GM23338 (cell line): ENCODE data around the gene CAPN9. TPM values are rescaled to one million over a fixed set of nuclear protein-coding genes. Genes with fewer than 3 reads are reported as not detected.

ENCODE experiments used
- ATAC-seq: fragments of 200-7000 bp; cut with Tn5 transposase; 3 replicates; pipeline ENCODE4 v1.9.1; 2020
- DNase-seq: peaks from one replicate; pipeline ENCODE4 v3.0.0-alpha.2; 2015; ENCODE audit warnings: low spot score
- H2AFZ ChIP-seq: fragments of 200-600 bp; sonication (generic); 2 replicates; pipeline ENCODE4 v1.8.0; 2016; ENCODE audit warnings: antibody characterized with exemption, mild to moderate bottlenecking, moderate library complexity
- H3F3A ChIP-seq: fragments of 200-600 bp; sonication (generic); replicated peaks from 2 replicates; pipeline ENCODE4 v1.8.0; 2017; ENCODE audit warnings: antibody characterized with exemption, mixed run types, low read depth
- H3K27ac ChIP-seq: fragments of 200-600 bp; sonication (generic); 2 replicates; pipeline ENCODE4 v1.6.1; 2016; ENCODE audit warnings: low read depth
- H3K27me3 ChIP-seq: fragments of 200-600 bp; sonication (generic); 2 replicates; pipeline ENCODE4 v1.8.0; 2016; ENCODE audit warnings: mild to moderate bottlenecking, mixed run types, moderate library complexity; ENCODE audit not compliant: insufficient read depth
- H3K36me3 ChIP-seq: fragments of 200-600 bp; sonication (generic); 2 replicates; pipeline ENCODE4 v1.8.0; 2016; ENCODE audit warnings: mild to moderate bottlenecking; ENCODE audit not compliant: insufficient read depth
- H3K4me1 ChIP-seq: fragments of 200-600 bp; sonication (generic); 2 replicates; pipeline ENCODE4 v1.8.0; 2016; ENCODE audit warnings: mild to moderate bottlenecking, moderate library complexity; ENCODE audit not compliant: insufficient read depth
- H3K4me2 ChIP-seq: fragments of 200-600 bp; sonication (generic); 2 replicates; pipeline ENCODE4 v1.7.1; 2017; ENCODE audit warnings: mixed run types
- H3K4me3 ChIP-seq: fragments of 200-600 bp; sonication (generic); 2 replicates; pipeline ENCODE4 v1.6.1; 2016; ENCODE audit warnings: mixed run types
- H3K79me2 ChIP-seq: fragments of 200-600 bp; sonication (generic); replicated peaks from 2 replicates; pipeline ENCODE4 v1.8.0; 2017; ENCODE audit warnings: mild to moderate bottlenecking; ENCODE audit not compliant: insufficient read depth
- H3K9me2 ChIP-seq: fragments of 200-600 bp; sonication (generic); 2 replicates; pipeline ENCODE4 v1.8.0; 2017; ENCODE audit not compliant: insufficient read depth
- H4K20me1 ChIP-seq: fragments of 200-600 bp; sonication (generic); replicated peaks from 2 replicates; pipeline ENCODE4 v1.8.0; 2017; ENCODE audit warnings: mild to moderate bottlenecking; ENCODE audit not compliant: insufficient read depth
- H3K27ac Mint-ChIP-seq: 2 replicates; pipeline ENCODE4 v1.8.0; 2020; ENCODE audit warnings: inconsistent platforms, mild to moderate bottlenecking, moderate library complexity, mixed read lengths
- H3K27me3 Mint-ChIP-seq: 3 replicates; pipeline ENCODE4 v1.8.0; 2022; ENCODE audit warnings: low read depth, mild to moderate bottlenecking, moderate library complexity, mixed read lengths, inconsistent platforms; ENCODE audit not compliant: insufficient read depth, poor library complexity
- H3K36me3 Mint-ChIP-seq: 3 replicates; pipeline ENCODE4 v1.8.0; 2021; ENCODE audit warnings: low read depth, mild to moderate bottlenecking, inconsistent platforms, moderate library complexity, mixed read lengths
- H3K4me1 Mint-ChIP-seq: 3 replicates; pipeline ENCODE4 v1.8.0; 2020; ENCODE audit warnings: mild to moderate bottlenecking, inconsistent platforms, mixed read lengths
- H3K4me3 Mint-ChIP-seq: 3 replicates; pipeline ENCODE4 v1.8.0; 2021; ENCODE audit warnings: moderate library complexity, mild to moderate bottlenecking, inconsistent platforms, mixed read lengths
- H3K9me3 Mint-ChIP-seq: 3 replicates; pipeline ENCODE4 v1.8.0; 2020; ENCODE audit warnings: moderate library complexity, mild to moderate bottlenecking, inconsistent platforms, mixed read lengths
- EZH2 ChIP-seq: fragments of 200-600 bp; sonication (generic); IDR thresholded peaks from one replicate; pipeline ENCODE4 v1.8.0; 2017; ENCODE audit warnings: antibody characterized with exemption, mild to moderate bottlenecking, low read depth; ENCODE audit not compliant: unreplicated experiment
- EZH2phosphoT487 ChIP-seq: fragments of 200-600 bp; sonication (generic); IDR thresholded peaks from one replicate; pipeline ENCODE4 v1.8.1; 2018; ENCODE audit warnings: antibody characterized with exemption; ENCODE audit not compliant: unreplicated experiment
- JUNB ChIP-seq: IDR thresholded peaks from one replicate; pipeline ENCODE4 v1.6.1; 2016; ENCODE audit warnings: antibody characterized with exemption; ENCODE audit not compliant: unreplicated experiment
- POLR2AphosphoS5 ChIP-seq: IDR thresholded peaks from 2 replicates; pipeline ENCODE4 v1.6.1; 2016; ENCODE audit warnings: antibody characterized with exemption, low read depth
- STAT1 ChIP-seq: IDR thresholded peaks from one replicate; pipeline ENCODE4 v1.6.1; 2016; ENCODE audit warnings: antibody characterized with exemption; ENCODE audit not compliant: unreplicated experiment
- ZNF331 ChIP-seq: fragments of 250-450 bp; sonication (Bioruptor Pico); IDR thresholded peaks from 2 replicates; pipeline ENCODE4 v1.5.0; 2020; ENCODE audit warnings: low read depth, mild to moderate bottlenecking, moderate library complexity
- polyA plus RNA-seq: library from polyadenylated mRNA; unstranded; fragments of >200 nt; fragmentation: Nextera tagmentation; extraction: Ambion mirVana; gene quantifications from 2 replicates; pipeline ENCODE4 v1.2.1, GENCODE V29; 2016
- total RNA-seq: library from RNA; depleted of rRNA; stranded (reverse); fragments of >200 nt; shearing (Covaris generic); gene quantifications from 2 replicates; pipeline ENCODE4 v1.2.3, GENCODE V29; 2014
- TF ChIP-seq, protein P1 (sequence below): IDR thresholded peaks from 2 replicates; pipeline ENCODE4 v1.6.1; 2016; ENCODE audit warnings: antibody characterized with exemption
- TF ChIP-seq, protein P2 (sequence below), 2 experiments: fragments of 200-600 bp in 1 of 2; sonication (generic) in 1 of 2; conservative IDR thresholded peaks; 2 replicates each; pipeline versions ENCODE4 v1.5.1 to v1.6.1; 2016 to 2017; ENCODE audit warnings: antibody characterized with exemption in 2 of 2, low read depth in 2 of 2, mild to moderate bottlenecking in 2 of 2, moderate library complexity in 1 of 2

Gene CAPN9
- total and polyA plus RNA-seq, 2 experiments from 2014 or later, result 0.07 TPM; not detected in 1

DNA sequence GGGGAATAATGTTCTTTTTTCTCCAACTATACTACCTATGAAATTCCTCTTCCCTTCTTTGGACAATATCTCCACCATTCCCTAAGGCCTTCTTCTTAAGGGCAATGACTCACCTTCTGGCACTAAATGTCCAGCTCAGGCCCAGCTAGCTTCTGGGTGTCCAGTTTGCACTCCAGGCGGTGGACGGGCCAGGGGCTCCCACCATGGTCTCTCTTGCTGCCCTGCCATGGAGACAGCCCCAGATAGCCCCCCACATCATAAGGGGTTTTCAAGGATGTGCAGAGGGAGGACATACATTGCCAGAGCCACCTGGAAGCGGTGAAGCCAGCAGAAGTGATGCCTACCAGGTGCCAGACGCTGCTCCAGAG is 77.3 kb downstream of the CAPN9 start (continued):
- TF ChIP-seq, protein P1, sequence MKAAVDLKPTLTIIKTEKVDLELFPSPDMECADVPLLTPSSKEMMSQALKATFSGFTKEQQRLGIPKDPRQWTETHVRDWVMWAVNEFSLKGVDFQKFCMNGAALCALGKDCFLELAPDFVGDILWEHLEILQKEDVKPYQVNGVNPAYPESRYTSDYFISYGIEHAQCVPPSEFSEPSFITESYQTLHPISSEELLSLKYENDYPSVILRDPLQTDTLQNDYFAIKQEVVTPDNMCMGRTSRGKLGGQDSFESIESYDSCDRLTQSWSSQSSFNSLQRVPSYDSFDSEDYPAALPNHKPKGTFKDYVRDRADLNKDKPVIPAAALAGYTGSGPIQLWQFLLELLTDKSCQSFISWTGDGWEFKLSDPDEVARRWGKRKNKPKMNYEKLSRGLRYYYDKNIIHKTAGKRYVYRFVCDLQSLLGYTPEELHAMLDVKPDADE, result no peak
- TF ChIP-seq EZH2phosphoT487 (no peak), JUNB (no peak), POLR2AphosphoS5 (no peak)
- TF ChIP-seq, protein P2, sequence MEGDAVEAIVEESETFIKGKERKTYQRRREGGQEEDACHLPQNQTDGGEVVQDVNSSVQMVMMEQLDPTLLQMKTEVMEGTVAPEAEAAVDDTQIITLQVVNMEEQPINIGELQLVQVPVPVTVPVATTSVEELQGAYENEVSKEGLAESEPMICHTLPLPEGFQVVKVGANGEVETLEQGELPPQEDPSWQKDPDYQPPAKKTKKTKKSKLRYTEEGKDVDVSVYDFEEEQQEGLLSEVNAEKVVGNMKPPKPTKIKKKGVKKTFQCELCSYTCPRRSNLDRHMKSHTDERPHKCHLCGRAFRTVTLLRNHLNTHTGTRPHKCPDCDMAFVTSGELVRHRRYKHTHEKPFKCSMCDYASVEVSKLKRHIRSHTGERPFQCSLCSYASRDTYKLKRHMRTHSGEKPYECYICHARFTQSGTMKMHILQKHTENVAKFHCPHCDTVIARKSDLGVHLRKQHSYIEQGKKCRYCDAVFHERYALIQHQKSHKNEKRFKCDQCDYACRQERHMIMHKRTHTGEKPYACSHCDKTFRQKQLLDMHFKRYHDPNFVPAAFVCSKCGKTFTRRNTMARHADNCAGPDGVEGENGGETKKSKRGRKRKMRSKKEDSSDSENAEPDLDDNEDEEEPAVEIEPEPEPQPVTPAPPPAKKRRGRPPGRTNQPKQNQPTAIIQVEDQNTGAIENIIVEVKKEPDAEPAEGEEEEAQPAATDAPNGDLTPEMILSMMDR (conservative IDR thresholded peaks at IDR 0.05; ENCODE audit: low read depth in 2 of 2), result no peak

DNA sequence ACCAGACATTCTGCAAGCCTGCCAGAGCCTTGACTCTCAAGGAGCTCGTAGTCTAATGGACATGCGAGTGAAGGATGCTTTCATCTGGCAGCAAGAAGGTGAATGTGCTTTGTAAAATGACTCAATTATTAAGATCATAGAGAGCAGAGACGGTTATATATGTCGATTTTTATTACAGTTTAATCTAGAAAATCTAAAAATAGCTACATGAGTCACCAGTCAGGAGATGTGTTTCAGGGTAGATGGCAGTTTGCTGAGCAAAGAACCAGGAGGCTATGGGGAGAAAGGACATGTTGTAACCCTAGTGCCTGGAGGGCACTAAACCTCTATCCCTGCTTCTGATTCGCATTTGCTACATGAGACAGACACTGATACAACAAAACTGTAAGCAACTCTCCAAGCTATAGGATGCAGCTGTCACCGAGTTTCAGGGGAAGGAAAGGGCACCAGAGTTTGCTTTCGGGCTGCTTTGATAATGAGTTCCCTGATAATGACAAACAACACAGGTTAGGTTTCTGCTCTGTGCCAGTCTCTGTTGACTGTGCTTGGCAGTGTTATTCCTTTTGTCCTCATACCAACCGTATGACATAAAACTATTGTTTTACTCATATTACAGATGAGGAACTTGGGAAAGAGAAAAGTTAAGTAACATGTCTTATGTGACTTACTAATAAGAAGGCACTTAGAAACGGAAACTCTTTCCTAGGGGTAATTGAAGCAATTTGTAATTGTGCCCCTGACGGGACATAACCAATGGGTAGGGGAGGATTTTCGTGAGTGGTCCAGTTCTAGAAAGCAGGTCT is 77.9 kb downstream of the CAPN9 start:
- H3K27ac Mint-ChIP-seq, result no peak overlapping the region
- no peak overlapping the region for H3K4me2 ChIP-seq

DNA sequence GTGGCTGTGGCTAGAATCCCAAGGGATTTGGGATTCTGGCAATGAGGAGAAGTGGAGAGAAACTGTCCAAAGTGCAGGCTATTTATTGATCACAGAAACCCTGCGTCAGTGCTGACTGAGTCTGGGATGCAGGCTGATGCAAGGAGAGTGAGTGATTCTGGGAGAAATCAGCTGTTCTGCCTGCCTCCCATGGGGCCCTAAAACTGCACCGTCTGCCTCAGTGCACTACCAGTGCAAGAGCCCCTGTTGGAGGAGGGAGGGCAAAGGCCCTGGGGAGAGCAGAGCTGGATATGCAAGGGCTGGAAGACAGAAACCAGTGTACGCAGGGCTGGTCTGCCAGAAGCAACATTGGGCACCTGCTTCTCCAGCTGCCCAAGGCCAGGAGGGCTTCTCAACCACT is 78.6 kb downstream of the CAPN9 start:
- H3K4me3 ChIP-seq, result no peak overlapping the region
- no peaks in the 10 kb centered on the region for H3K4me1 ChIP-seq
- DNase-seq (no peak), ATAC-seq (no peak)
- Mint-ChIP-seq H3K4me1 (no peaks in the 10 kb centered on the region), H3K9me3 (no peaks in the 10 kb centered on the region), H3K27me3 (peaks cover 2% of the 10 kb centered on the region), H3K4me3 (no peak overlapping the region), H3K27ac (no peak overlapping the region), H3K36me3 (no peaks in the 10 kb centered on the region)
- H4K20me1 ChIP-seq, result no peaks in the 10 kb centered on the region; the same call in 1 of the 2 replicates
- no peaks in the 10 kb centered on the region for H3K27me3 ChIP-seq
- no peak overlapping the region for H3K27ac ChIP-seq
- no peaks in the 10 kb centered on the region for H3K9me2 ChIP-seq
- no peak overlapping the region for H3K4me2 ChIP-seq
- no peaks in the 10 kb centered on the region for H3F3A ChIP-seq
- no peaks in the 10 kb centered on the region for H3K36me3 ChIP-seq
- no peak overlapping the region for H2AFZ ChIP-seq
- H3K79me2 ChIP-seq, result no peaks in the 10 kb centered on the region
- TF ChIP-seq POLR2AphosphoS5, result no peak
- no peak for TF ChIP-seq STAT1
- no peak for TF ChIP-seq EZH2
- TF ChIP-seq, protein P1, result no peak
- TF ChIP-seq ZNF331, result no peak

More for the DNA sequence above, 77.9 kb downstream of the CAPN9 start:
- H3K4me3 ChIP-seq, result no peak overlapping the region
- no peaks in the 10 kb centered on the region for H3K36me3 Mint-ChIP-seq
- H2AFZ ChIP-seq, result no peak overlapping the region
- H3K4me1 Mint-ChIP-seq, result no peaks in the 10 kb centered on the region
- no peaks in the 10 kb centered on the region for H3K9me2 ChIP-seq
- no peaks in the 10 kb centered on the region for H3K36me3 ChIP-seq
- no peaks in the 10 kb centered on the region for H3K79me2 ChIP-seq
- TF ChIP-seq EZH2phosphoT487, result no peak
- no peak for TF ChIP-seq EZH2
- no peaks in the 10 kb centered on the region for H3K4me1 ChIP-seq
- H3K9me3 Mint-ChIP-seq, result no peaks in the 10 kb centered on the region
- H3K27me3 ChIP-seq, result no peaks in the 10 kb centered on the region
- H3K27me3 Mint-ChIP-seq, result peaks cover 2% of the 10 kb centered on the region
- DNase-seq (no peak), ATAC-seq (no peak)
- H3K27ac ChIP-seq, result no peak overlapping the region
- no peak overlapping the region for H3K4me3 Mint-ChIP-seq
- H4K20me1 ChIP-seq, result no peaks in the 10 kb centered on the region; the same call in 1 of the 2 replicates
- no peaks in the 10 kb centered on the region for H3F3A ChIP-seq
